ENCODE results near the gene RRP36. TPM values are rescaled to one million over a fixed set of nuclear protein-coding genes. Genes with fewer than 3 reads are reported as not detected.

RRP36 gene
- polyA plus RNA-seq, 3 donors, result 26.6 to 52.5 (median 43.3) TPM

DNA sequence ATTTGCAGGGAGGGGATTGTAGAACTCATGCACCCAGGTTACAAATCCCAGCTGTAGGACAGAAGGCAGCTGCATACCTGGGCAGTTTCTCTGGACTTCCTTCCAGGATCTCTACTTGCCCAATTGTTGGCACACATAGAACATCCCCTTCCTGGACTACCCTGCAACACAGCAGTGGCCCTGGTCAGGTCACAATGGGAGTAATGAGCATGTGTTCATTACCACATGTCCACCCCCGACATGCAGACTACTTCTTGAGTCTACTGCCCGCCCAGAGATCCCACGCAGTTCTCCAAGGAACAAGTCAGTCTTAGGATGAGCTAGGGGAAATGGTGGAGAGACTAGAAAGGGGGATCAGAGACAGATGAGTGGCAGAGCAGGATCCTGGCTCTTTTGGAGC is 47.5 kb upstream of the RRP36 start:
- H4K20me1 ChIP-seq (ENCODE audit: insufficient read depth, low read length), result peaks cover 14% of the 10 kb centered on the region
- H3K27ac ChIP-seq (ENCODE audit: low read depth in 1 of 2, low read length in 2 of 2), result no peak overlapping the region
- H3K27me3 ChIP-seq (ENCODE audit: control insufficient read depth in 2 of 2, insufficient read depth in 2 of 2, low read length in 2 of 2), result no peaks in the 10 kb centered on the region
- H3K4me1 ChIP-seq (ENCODE audit: control insufficient read depth in 1 of 2, insufficient read depth in 2 of 2, low read length in 2 of 2), result peaks cover 20 to 26% of the 10 kb centered on the region in 2 donors
- Mint-ChIP-seq H3K27ac (peak overlapping the region in 2 of 7 donors; percentile 43 to 51), H3K36me3 (peaks cover 9 to 37% of the 10 kb centered on the region in 2 donors), H3K9me3 (peaks cover 0 to 1% (median 0%) of the 10 kb centered on the region in 7 donors), H3K27me3 (ENCODE audit: low read depth in 3 of 3) (no peaks in the 10 kb centered on the region), H3K4me1 (peaks cover 30% of the 10 kb centered on the region), H3K4me3 (no peak overlapping the region)
- no peaks in the 10 kb centered on the region for H3K9me3 ChIP-seq (replicated peaks in 1 of 2; ENCODE audit: control insufficient read depth in 1 of 2, insufficient read depth in 1 of 2, low read length in 2 of 2)
- no peak overlapping the region for H3K4me2 ChIP-seq (replicated peaks; ENCODE audit: extremely low read depth, low read length, poor library complexity, severe bottlenecking)
- no peak overlapping the region for H2AFZ ChIP-seq (ENCODE audit: insufficient read depth, low read depth, low read length, poor library complexity, severe bottlenecking)
- intact Hi-C loops (cut with micrococcal nuclease), result no loop called here
- peaks cover 31% of the 10 kb centered on the region for H3K79me2 ChIP-seq (ENCODE audit: insufficient read depth, low read length)
- H3K4me3 ChIP-seq (replicated peaks in 1 of 3; ENCODE audit: low read depth in 2 of 3, low read length in 3 of 3), result no peak overlapping the region
- TF ChIP-seq, protein P1, sequence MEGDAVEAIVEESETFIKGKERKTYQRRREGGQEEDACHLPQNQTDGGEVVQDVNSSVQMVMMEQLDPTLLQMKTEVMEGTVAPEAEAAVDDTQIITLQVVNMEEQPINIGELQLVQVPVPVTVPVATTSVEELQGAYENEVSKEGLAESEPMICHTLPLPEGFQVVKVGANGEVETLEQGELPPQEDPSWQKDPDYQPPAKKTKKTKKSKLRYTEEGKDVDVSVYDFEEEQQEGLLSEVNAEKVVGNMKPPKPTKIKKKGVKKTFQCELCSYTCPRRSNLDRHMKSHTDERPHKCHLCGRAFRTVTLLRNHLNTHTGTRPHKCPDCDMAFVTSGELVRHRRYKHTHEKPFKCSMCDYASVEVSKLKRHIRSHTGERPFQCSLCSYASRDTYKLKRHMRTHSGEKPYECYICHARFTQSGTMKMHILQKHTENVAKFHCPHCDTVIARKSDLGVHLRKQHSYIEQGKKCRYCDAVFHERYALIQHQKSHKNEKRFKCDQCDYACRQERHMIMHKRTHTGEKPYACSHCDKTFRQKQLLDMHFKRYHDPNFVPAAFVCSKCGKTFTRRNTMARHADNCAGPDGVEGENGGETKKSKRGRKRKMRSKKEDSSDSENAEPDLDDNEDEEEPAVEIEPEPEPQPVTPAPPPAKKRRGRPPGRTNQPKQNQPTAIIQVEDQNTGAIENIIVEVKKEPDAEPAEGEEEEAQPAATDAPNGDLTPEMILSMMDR (IDR thresholded peaks at IDR 0.05), result no peak
- no peak for DNase-seq
- H3K9ac ChIP-seq (ENCODE audit: insufficient read depth, low read length, poor library complexity, severe bottlenecking), result no peak overlapping the region
- no CpG with 5 or more reads among the region's 3 CpGs for WGBS (ENCODE audit: insufficient coverage)
- peaks cover 8 to 17% of the 10 kb centered on the region in 2 donors for H3K36me3 ChIP-seq (replicated peaks in 1 of 2; ENCODE audit: control insufficient read depth in 1 of 2, insufficient read depth in 2 of 2, low read length in 2 of 2)

DNA sequence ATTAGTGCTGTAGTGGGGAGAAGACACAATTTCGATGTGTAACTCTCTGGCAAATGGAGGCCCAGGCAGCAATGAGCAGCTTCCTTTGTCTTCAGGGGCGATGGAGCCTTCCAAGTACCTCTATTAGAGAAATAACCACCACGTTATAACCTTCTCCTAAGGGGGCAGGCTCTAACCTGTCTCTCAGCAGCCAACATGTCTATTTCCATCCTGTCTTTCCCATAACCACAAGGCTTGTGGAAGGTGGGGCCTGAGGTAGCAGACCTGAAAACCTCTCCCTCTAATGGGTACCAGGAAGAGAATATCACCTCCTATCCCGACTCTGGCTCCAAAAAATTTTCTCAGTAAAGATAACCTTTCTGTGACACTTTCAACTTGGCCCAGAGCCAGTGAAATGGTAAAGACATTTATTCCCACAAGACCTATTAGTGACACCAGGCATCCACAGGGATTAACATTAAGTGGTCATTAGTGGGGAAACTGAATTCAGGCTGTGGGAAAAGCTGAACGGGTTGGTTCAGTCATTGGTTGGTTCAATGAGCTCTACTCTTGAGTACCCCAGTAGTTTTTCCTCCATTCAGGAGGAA is 46.4 kb upstream of the RRP36 start:
- intact Hi-C loops (cut with micrococcal nuclease), result loop anchor here (5.0 kb wide), 3 partner anchors 37 to 43 kb away; partner anchors contain the start of genes KLHDC3 (in 2 of the 2) and MEA1 (in 2 of the 2)
- H3K4me3 Mint-ChIP-seq, result no peak overlapping the region
- peak overlapping the region in 1 of 7 donors; percentile 72 for H3K27ac Mint-ChIP-seq

More for the DNA sequence above, 46.4 kb upstream of the RRP36 start:
- no peak for DNase-seq
- TF ChIP-seq, protein P1 (IDR thresholded peaks at IDR 0.05), result no peak
- H3K4me3 ChIP-seq (replicated peaks in 1 of 3; ENCODE audit: low read depth in 2 of 3, low read length in 3 of 3), result no peak overlapping the region
- H3K9me3 Mint-ChIP-seq, result peaks cover 0 to 1% (median 0%) of the 10 kb centered on the region in 7 donors
- H3K36me3 ChIP-seq (replicated peaks in 1 of 2; ENCODE audit: control insufficient read depth in 1 of 2, insufficient read depth in 2 of 2, low read length in 2 of 2), result peaks cover 0 to 8% of the 10 kb centered on the region in 2 donors
- H3K9ac ChIP-seq (ENCODE audit: insufficient read depth, low read length, poor library complexity, severe bottlenecking), result no peak overlapping the region
- H3K9me3 ChIP-seq (replicated peaks in 1 of 2; ENCODE audit: control insufficient read depth in 1 of 2, insufficient read depth in 1 of 2, low read length in 2 of 2), result no peaks in the 10 kb centered on the region
- H3K27me3 ChIP-seq (ENCODE audit: control insufficient read depth in 2 of 2, insufficient read depth in 2 of 2, low read length in 2 of 2), result no peaks in the 10 kb centered on the region
- no peaks in the 10 kb centered on the region for H3K27me3 Mint-ChIP-seq (ENCODE audit: low read depth in 3 of 3)
- 100% methylated on average over 3 of the region's 5 CpGs for WGBS (ENCODE audit: insufficient coverage)
- peaks cover 34% of the 10 kb centered on the region for H3K79me2 ChIP-seq (ENCODE audit: insufficient read depth, low read length)
- H3K36me3 Mint-ChIP-seq, result peaks cover 4 to 26% of the 10 kb centered on the region in 2 donors
- no peak overlapping the region for H3K4me2 ChIP-seq (replicated peaks; ENCODE audit: extremely low read depth, low read length, poor library complexity, severe bottlenecking)
- H3K27ac ChIP-seq (ENCODE audit: low read depth in 1 of 2, low read length in 2 of 2), result no peak overlapping the region
- H3K4me1 Mint-ChIP-seq, result peaks cover 37% of the 10 kb centered on the region
- H2AFZ ChIP-seq (ENCODE audit: insufficient read depth, low read depth, low read length, poor library complexity, severe bottlenecking), result no peak overlapping the region
- peaks cover 28 to 34% of the 10 kb centered on the region in 2 donors for H3K4me1 ChIP-seq (ENCODE audit: control insufficient read depth in 1 of 2, insufficient read depth in 2 of 2, low read length in 2 of 2)
- H4K20me1 ChIP-seq (ENCODE audit: insufficient read depth, low read length), result peaks cover 14% of the 10 kb centered on the region
